Vagina (tissue), 2 donors: Measurements from ENCODE around the gene DUSP16.

Source experiments
- POLR2A ChIP-seq, 2 donors: fragments of 450-650 bp; IDR thresholded peaks; one replicate each; pipeline ENCODE4 v1.6.1; 2017; ENCODE audit warnings: antibody characterized with exemption in 2 of 2, mild to moderate bottlenecking in 2 of 2, moderate library complexity in 2 of 2
- TF ChIP-seq, protein P1 (sequence below), 3 experiments: fragments of 450-650 bp in 2 of 3; fragments of 200-600 bp in 1 of 3; sonication (generic) in 1 of 3; IDR thresholded peaks; one replicate each; pipeline ENCODE4 v1.5.1; 2017 to 2019; ENCODE audit warnings: antibody characterized with exemption in 3 of 3, mild to moderate bottlenecking in 2 of 3, moderate library complexity in 2 of 3

DNA sequence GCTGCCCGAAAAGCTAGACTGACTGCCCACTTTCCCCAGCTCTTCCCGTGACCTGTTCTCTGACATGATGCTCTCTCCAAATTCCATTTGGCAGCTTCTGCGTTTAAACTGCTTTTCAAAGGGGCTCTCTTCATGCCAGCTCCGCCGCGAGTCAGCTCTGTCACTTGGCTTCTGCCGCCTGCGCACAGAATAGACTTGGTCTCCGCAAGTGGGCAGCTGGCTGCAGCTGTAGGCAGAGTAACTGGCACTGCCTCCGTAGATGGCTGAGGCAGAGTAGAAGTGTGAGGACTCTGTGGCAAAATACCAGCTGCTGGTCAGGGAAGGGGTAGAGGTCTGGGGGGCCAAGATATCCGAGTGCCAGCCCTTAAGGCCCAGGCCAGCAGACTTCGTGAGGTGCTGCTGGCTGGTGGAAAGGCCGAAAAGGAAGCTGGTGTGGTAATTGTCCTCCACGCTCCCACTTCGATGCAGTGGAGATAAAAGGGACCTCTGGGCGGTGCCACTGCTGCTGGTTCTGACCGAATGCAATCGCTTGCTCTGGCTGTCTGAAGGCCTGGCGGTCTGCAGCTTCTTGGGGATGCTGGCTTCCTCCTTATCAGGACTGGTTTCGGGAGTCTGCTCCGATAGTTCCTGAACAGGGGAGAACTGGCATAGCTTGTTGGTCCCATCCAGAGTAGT lies 85.7 kb downstream of the DUSP16 start:
- TF ChIP-seq, protein P1, sequence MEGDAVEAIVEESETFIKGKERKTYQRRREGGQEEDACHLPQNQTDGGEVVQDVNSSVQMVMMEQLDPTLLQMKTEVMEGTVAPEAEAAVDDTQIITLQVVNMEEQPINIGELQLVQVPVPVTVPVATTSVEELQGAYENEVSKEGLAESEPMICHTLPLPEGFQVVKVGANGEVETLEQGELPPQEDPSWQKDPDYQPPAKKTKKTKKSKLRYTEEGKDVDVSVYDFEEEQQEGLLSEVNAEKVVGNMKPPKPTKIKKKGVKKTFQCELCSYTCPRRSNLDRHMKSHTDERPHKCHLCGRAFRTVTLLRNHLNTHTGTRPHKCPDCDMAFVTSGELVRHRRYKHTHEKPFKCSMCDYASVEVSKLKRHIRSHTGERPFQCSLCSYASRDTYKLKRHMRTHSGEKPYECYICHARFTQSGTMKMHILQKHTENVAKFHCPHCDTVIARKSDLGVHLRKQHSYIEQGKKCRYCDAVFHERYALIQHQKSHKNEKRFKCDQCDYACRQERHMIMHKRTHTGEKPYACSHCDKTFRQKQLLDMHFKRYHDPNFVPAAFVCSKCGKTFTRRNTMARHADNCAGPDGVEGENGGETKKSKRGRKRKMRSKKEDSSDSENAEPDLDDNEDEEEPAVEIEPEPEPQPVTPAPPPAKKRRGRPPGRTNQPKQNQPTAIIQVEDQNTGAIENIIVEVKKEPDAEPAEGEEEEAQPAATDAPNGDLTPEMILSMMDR (IDR thresholded peaks at IDR 0.05), result no peak
- TF ChIP-seq POLR2A (IDR thresholded peaks at IDR 0.05), result no peak
